Urinary bladder (tissue), 4 donors: ENCODE results near the gene PTPRU. TPM values are rescaled to one million over a fixed set of nuclear protein-coding genes. Genes with fewer than 3 reads are reported as not detected.

Experiments used
- DNase-seq: peaks from one replicate; pipeline ENCODE4 v3.0.0-alpha.2; 2015; ENCODE audit errors: extremely low spot score
- H3K27ac ChIP-seq: one replicate; pipeline ENCODE4 v1.5.1; 2013; ENCODE audit warnings: low read depth, mild to moderate bottlenecking, moderate library complexity
- H3K36me3 ChIP-seq: one replicate; pipeline ENCODE4 v1.6.1; 2013; ENCODE audit warnings: mild to moderate bottlenecking, moderate library complexity; ENCODE audit not compliant: insufficient read depth
- H3K4me1 ChIP-seq: one replicate; pipeline ENCODE4 v1.6.1; 2013; ENCODE audit warnings: mild to moderate bottlenecking, moderate library complexity; ENCODE audit not compliant: insufficient read depth
- H3K4me3 ChIP-seq: one replicate; pipeline ENCODE4 v1.5.1; 2013; ENCODE audit warnings: low read depth, low read length
- WGBS: extraction: QIAGEN DNeasy Blood & Tissue Kit; methylation state at CpG from one replicate; pipeline ENCODE4 v1.1.7; 2013; 5-methylcytosine and 5-hydroxymethylcytosine counted together
- polyA plus RNA-seq: library from polyadenylated mRNA; stranded (reverse); fragments of 200-250 nt; gene quantifications from one replicate; pipeline ENCODE4 v1.2.3, GENCODE V29; 2013
- total RNA-seq: library from RNA; depleted of rRNA; stranded (reverse); fragments of >200 nt; gene quantifications from one replicate; pipeline ENCODE4 v1.2.3, GENCODE V29; 2014
- donor health status: healthy with polysubstance abuse.
- donor health status: healthy.

The PTPRU gene
- total and polyA plus RNA-seq, 2 donors: 11.7 to 17.1 TPM

- no peak for DNase-seq
- no peaks in the 10 kb centered on the region for H3K4me1 ChIP-seq
- 75% methylated on average over 2 of the region's 2 CpGs for WGBS
Measured at GRCh38 chr1:29330089-29330488, 93.8 kb downstream of the PTPRU start.

GRCh38 chr1:29330856-29331255 lies 94.5 kb downstream of the PTPRU start:
- Histone ChIP-seq H3K4me3 (no peak overlapping the region), H3K36me3 (peaks cover 2% of the 10 kb centered on the region), H3K27ac (no peak overlapping the region), H3K4me1 (no peaks in the 10 kb centered on the region)
- no peak for DNase-seq
- WGBS: 73% methylated on average over 7 of the region's 7 CpGs

More at GRCh38 chr1:29330089-29330488, 93.8 kb downstream of the PTPRU start:
- peaks cover 2% of the 10 kb centered on the region for H3K36me3 ChIP-seq
- no peak overlapping the region for H3K4me3 ChIP-seq
- no peak overlapping the region for H3K27ac ChIP-seq

- Histone ChIP-seq H3K36me3 (peaks cover 2% of the 10 kb centered on the region), H3K27ac (no peak overlapping the region), H3K4me1 (no peaks in the 10 kb centered on the region), H3K4me3 (no peak overlapping the region)
- no peak for DNase-seq
Measured at GRCh38 chr1:29331309-29331708, 95.0 kb downstream of the PTPRU start.

GRCh38 chr1:29331729-29332128 lies 95.4 kb downstream of the PTPRU start:
- 90% methylated on average over 1 of the region's 1 CpG for WGBS
- Histone ChIP-seq H3K4me1 (no peaks in the 10 kb centered on the region), H3K27ac (no peak overlapping the region), H3K36me3 (no peaks in the 10 kb centered on the region), H3K4me3 (no peak overlapping the region)
- DNase-seq: no peak

- Histone ChIP-seq H3K27ac (no peak overlapping the region), H3K4me3 (no peak overlapping the region), H3K4me1 (no peaks in the 10 kb centered on the region), H3K36me3 (no peaks in the 10 kb centered on the region)
- no peak for DNase-seq
- 49% methylated on average over 6 of the region's 6 CpGs for WGBS
Measured at GRCh38 chr1:29332204-29332603, 95.9 kb downstream of the PTPRU start.

GRCh38 chr1:29333008-29333407 lies 96.7 kb downstream of the PTPRU start:
- no peak overlapping the region for H3K27ac ChIP-seq
- no peak overlapping the region for H3K4me3 ChIP-seq
- DNase-seq: no peak
- WGBS: 80% methylated on average over 3 of the region's 3 CpGs
- H3K36me3 ChIP-seq: no peaks in the 10 kb centered on the region
- H3K4me1 ChIP-seq: no peaks in the 10 kb centered on the region

GRCh38 chr1:29335573-29335972 lies 99.3 kb downstream of the PTPRU start:
- no peaks in the 10 kb centered on the region for H3K36me3 ChIP-seq
- DNase-seq: no peak
- no peaks in the 10 kb centered on the region for H3K4me1 ChIP-seq
- no peak overlapping the region for H3K27ac ChIP-seq
- H3K4me3 ChIP-seq: no peak overlapping the region

- no peak overlapping the region for H3K4me3 ChIP-seq
- no peaks in the 10 kb centered on the region for H3K4me1 ChIP-seq
- 55% methylated on average over 3 of the region's 3 CpGs for WGBS
- H3K36me3 ChIP-seq: no peaks in the 10 kb centered on the region
- DNase-seq: no peak
- H3K27ac ChIP-seq: no peak overlapping the region
Measured at GRCh38 chr1:29338908-29339575, 102.7 kb downstream of the PTPRU start.

GRCh38 chr1:29341936-29342335 lies 105.6 kb downstream of the PTPRU start:
- Histone ChIP-seq H3K4me1 (no peaks in the 10 kb centered on the region), H3K27ac (no peak overlapping the region), H3K36me3 (no peaks in the 10 kb centered on the region), H3K4me3 (no peak overlapping the region)
- no peak for DNase-seq
- WGBS: 58% methylated on average over 4 of the region's 4 CpGs

- WGBS: 79% methylated on average over 7 of the region's 7 CpGs
- H3K4me1 ChIP-seq: no peaks in the 10 kb centered on the region
- DNase-seq: no peak
- H3K4me3 ChIP-seq: no peak overlapping the region
- H3K36me3 ChIP-seq: no peaks in the 10 kb centered on the region
- no peak overlapping the region for H3K27ac ChIP-seq
Measured at GRCh38 chr1:29342351-29342750, 106.0 kb downstream of the PTPRU start.

GRCh38 chr1:29342983-29343382 lies 106.7 kb downstream of the PTPRU start:
- no peak overlapping the region for H3K27ac ChIP-seq
- H3K36me3 ChIP-seq: no peaks in the 10 kb centered on the region
- DNase-seq: no peak
- no peaks in the 10 kb centered on the region for H3K4me1 ChIP-seq
- WGBS: 53% methylated on average over 2 of the region's 2 CpGs
- H3K4me3 ChIP-seq: no peak overlapping the region

- no peak for DNase-seq
- Histone ChIP-seq H3K4me1 (no peaks in the 10 kb centered on the region), H3K27ac (no peak overlapping the region), H3K36me3 (no peaks in the 10 kb centered on the region), H3K4me3 (no peak overlapping the region)
- WGBS: 61% methylated on average over 4 of the region's 4 CpGs
Measured at GRCh38 chr1:29343476-29343875, 107.2 kb downstream of the PTPRU start.

- Histone ChIP-seq H3K4me1 (no peaks in the 10 kb centered on the region), H3K27ac (no peak overlapping the region), H3K4me3 (no peak overlapping the region), H3K36me3 (no peaks in the 10 kb centered on the region)
- 43% methylated on average over 10 of the region's 10 CpGs for WGBS
- DNase-seq: no peak
Measured at GRCh38 chr1:29343908-29344307, 107.6 kb downstream of the PTPRU start.

- no peaks in the 10 kb centered on the region for H3K36me3 ChIP-seq
- no peaks in the 10 kb centered on the region for H3K4me1 ChIP-seq
- H3K4me3 ChIP-seq: no peak overlapping the region
- WGBS: 25% methylated on average over 9 of the region's 9 CpGs
- H3K27ac ChIP-seq: no peak overlapping the region
- DNase-seq: no peak
Measured at GRCh38 chr1:29344336-29344735, 108.0 kb downstream of the PTPRU start.

- H3K36me3 ChIP-seq: no peaks in the 10 kb centered on the region
- no peak overlapping the region for H3K4me3 ChIP-seq
- H3K4me1 ChIP-seq: no peaks in the 10 kb centered on the region
- DNase-seq: no peak
- 87% methylated on average over 2 of the region's 2 CpGs for WGBS
- H3K27ac ChIP-seq: no peak overlapping the region
Measured at GRCh38 chr1:29346576-29346975, 110.3 kb downstream of the PTPRU start.
